GM10847 (cell line): ENCODE data around the gene ASIC4.

Experiments
- POLR2A ChIP-seq: IDR thresholded peaks from 2 replicates; pipeline ENCODE4 v1.6.1; 2011; ENCODE audit not compliant: insufficient read length; ENCODE audit errors: extremely low read depth

Gene ASIC4

GRCh38 chr2:219543596-219544358 is 29.5 kb downstream of the ASIC4 start, which contains the start of the genes CHPF and TMEM198:
Gene CHPF, minus strand, starts transcription at chr2:219543809. Its CDS starts 271 bp downstream, at chr2:219543538.
Gene TMEM198, plus strand, starts transcription at chr2:219544028. Its CDS starts 700 bp downstream, at chr2:219544728.
- TF ChIP-seq POLR2A = no peak

GRCh38 chr2:219544567-219544966 is 30.3 kb downstream of the ASIC4 start:
- TF ChIP-seq POLR2A = no peak

GRCh38 chr2:219545295-219545942 is 31.1 kb downstream of the ASIC4 start:
- TF ChIP-seq POLR2A = no peak

- no peak for TF ChIP-seq POLR2A
Measured at GRCh38 chr2:219545943-219546352, 31.7 kb downstream of the ASIC4 start.

GRCh38 chr2:219547621-219548020 is 33.3 kb downstream of the ASIC4 start:
- TF ChIP-seq POLR2A = no peak

- no peak for TF ChIP-seq POLR2A
Measured at GRCh38 chr2:219548990-219549389, 34.7 kb downstream of the ASIC4 start.

- TF ChIP-seq POLR2A = no peak
Measured at GRCh38 chr2:219549619-219550018, 35.3 kb downstream of the ASIC4 start.

- TF ChIP-seq POLR2A = no peak
Measured at GRCh38 chr2:219551441-219552381, 37.4 kb downstream of the ASIC4 start.

- TF ChIP-seq POLR2A = no peak
Measured at GRCh38 chr2:219552382-219553167, 38.3 kb downstream of the ASIC4 start.

GRCh38 chr2:219553168-219553417 is 38.8 kb downstream of the ASIC4 start:
- TF ChIP-seq POLR2A = no peak

GRCh38 chr2:219553463-219553963 is 39.2 kb downstream of the ASIC4 start:
- no peak for TF ChIP-seq POLR2A

- no peak for TF ChIP-seq POLR2A
Measured at GRCh38 chr2:219554350-219554749, 40.1 kb downstream of the ASIC4 start.

GRCh38 chr2:219555956-219556355 is 41.7 kb downstream of the ASIC4 start:
- no peak for TF ChIP-seq POLR2A

- no peak for TF ChIP-seq POLR2A
Measured at GRCh38 chr2:219556413-219556812, 42.1 kb downstream of the ASIC4 start.

GRCh38 chr2:219557320-219557719 is 43.0 kb downstream of the ASIC4 start:
- no peak for TF ChIP-seq POLR2A
